Esophagus squamous epithelium (tissue), 4 donors: Measurements from ENCODE around the gene SPATA13.

Experiments used
- CTCF ChIP-seq, 6 experiments: fragments of 450-650 bp in 4 of 6; fragments of 200-600 bp in 2 of 6; sonication (generic) in 2 of 6; IDR thresholded peaks; one replicate each; pipeline ENCODE4 v1.5.1; 2016 to 2019; ENCODE audit warnings: antibody characterized with exemption in 6 of 6, mild to moderate bottlenecking in 4 of 6, moderate library complexity in 4 of 6
- POLR2A ChIP-seq, 4 donors: fragments of 450-650 bp; IDR thresholded peaks; one replicate each; pipeline ENCODE4 v1.6.1; 2017; ENCODE audit warnings: antibody characterized with exemption in 4 of 4, mild to moderate bottlenecking in 4 of 4, moderate library complexity in 3 of 4

- TF ChIP-seq CTCF (IDR thresholded peaks at IDR 0.05): no peak
- no peak for TF ChIP-seq POLR2A (IDR thresholded peaks at IDR 0.05)
Measured at GRCh38 chr13:24353736-24354135, 193.2 kb downstream of the SPATA13 start.
